OCI-M1 (cell line): ENCODE results near the gene VMP1.
"Not testable (repeated sequence)": the region's sequence is repeated elsewhere in the genome, so short reads cannot be mapped to it uniquely, and the experiment has no call there.

Source experiments
- DNase-seq: peaks from one replicate; lab custom pipeline; 2025; lab: John Stamatoyannopoulos, UW

VMP1 gene

GRCh38 chr17:59841091-59841881 is 133.8 kb downstream of the VMP1 start:
- DNase-seq: peak; percentile 52

- DNase-seq: not testable (repeated sequence)
Observed at GRCh38 chr17:59841882-59842263, 134.4 kb downstream of the VMP1 start.

GRCh38 chr17:59842901-59843652 is 135.6 kb downstream of the VMP1 start:
- DNase-seq: peak; percentile 84

GRCh38 chr17:59844884-59845594 is 137.6 kb downstream of the VMP1 start:
- DNase-seq: peak; percentile 60

GRCh38 chr17:59845595-59846393 is 138.3 kb downstream of the VMP1 start:
- DNase-seq: peak; percentile 77

- DNase-seq: peak; percentile 60
Observed at GRCh38 chr17:59846394-59847165, 139.1 kb downstream of the VMP1 start.

- DNase-seq: no peak
Observed at GRCh38 chr17:59848385-59848668, 140.9 kb downstream of the VMP1 start.

GRCh38 chr17:59848778-59849177 is 141.3 kb downstream of the VMP1 start:
- peak; percentile 49 for DNase-seq

GRCh38 chr17:59850311-59850710 is 142.9 kb downstream of the VMP1 start:
- not testable (repeated sequence) for DNase-seq

- DNase-seq: no peak
Observed at GRCh38 chr17:59851439-59852375, 144.3 kb downstream of the VMP1 start.

GRCh38 chr17:59852847-59853167 is 145.4 kb downstream of the VMP1 start:
- not testable (repeated sequence) for DNase-seq

- peak; percentile 29 for DNase-seq
Observed at GRCh38 chr17:59853168-59853918, 145.9 kb downstream of the VMP1 start.

- DNase-seq: not testable (repeated sequence)
Observed at GRCh38 chr17:59853919-59854729, 146.7 kb downstream of the VMP1 start.

- DNase-seq: no peak
Observed at GRCh38 chr17:59856859-59857794, 149.7 kb downstream of the VMP1 start.

GRCh38 chr17:59858167-59858816 is 150.8 kb downstream of the VMP1 start:
- DNase-seq: no peak

- DNase-seq: no peak
Observed at GRCh38 chr17:59858932-59859331, 151.5 kb downstream of the VMP1 start.

- DNase-seq: peak; percentile 72
Observed at GRCh38 chr17:59859444-59860025, 152.1 kb downstream of the VMP1 start.
